Mesothelial cell of epicardium (in vitro differentiated cells): ENCODE measurements around the gene PANX2. TPM values are rescaled to one million over a fixed set of nuclear protein-coding genes. Genes with fewer than 3 reads are reported as not detected.

Experiments
- DNase-seq, 2 experiments: peaks; one replicate each; pipeline ENCODE4 v3.0.0; 2021; ENCODE audit warnings: low spot score in 2 of 2; ENCODE audit not compliant: unreplicated experiment in 2 of 2
- H3K27ac Mint-ChIP-seq: 2 replicates; pipeline ENCODE4 v1.8.0; 2021; ENCODE audit warnings: mixed read lengths
- H3K27me3 Mint-ChIP-seq: 2 replicates; pipeline ENCODE4 v1.8.0; 2021; ENCODE audit warnings: low read depth, mixed read lengths
- H3K36me3 Mint-ChIP-seq: 2 replicates; pipeline ENCODE4 v1.8.0; 2021; ENCODE audit warnings: mixed read lengths
- H3K4me1 Mint-ChIP-seq: 2 replicates; pipeline ENCODE4 v1.8.0; 2021; ENCODE audit warnings: mixed read lengths
- H3K4me3 Mint-ChIP-seq: 2 replicates; pipeline ENCODE4 v1.8.0; 2021; ENCODE audit warnings: mild to moderate bottlenecking, moderate library complexity, mixed read lengths
- H3K9me3 Mint-ChIP-seq: 2 replicates; pipeline ENCODE4 v1.8.0; 2021; ENCODE audit warnings: mixed read lengths
- CTCF ChIP-seq: fragments of 200-600 bp; sonication (generic); IDR thresholded peaks from one replicate; pipeline ENCODE4 v1.5.0; 2021; ENCODE audit warnings: antibody characterized with exemption; ENCODE audit not compliant: unreplicated experiment
- total RNA-seq: library from RNA; stranded (reverse); gene quantifications from 3 replicates; pipeline ENCODE4 v1.2.1, GENCODE V29; 2021

Gene PANX2
- total RNA-seq, 1 donor from 2014 or later: 7.0 TPM

GRCh38 chr22:50216055-50216683, 45.6 kb downstream of the PANX2 start:
- H3K4me3 Mint-ChIP-seq: no peak overlapping the region
- TF ChIP-seq CTCF: no peak
- no peak overlapping the region for H3K27ac Mint-ChIP-seq
- no peak for DNase-seq
- peaks cover 35% of the 10 kb centered on the region for H3K36me3 Mint-ChIP-seq
- H3K4me1 Mint-ChIP-seq: no peaks in the 10 kb centered on the region
- H3K27me3 Mint-ChIP-seq: no peaks in the 10 kb centered on the region
- no peaks in the 10 kb centered on the region for H3K9me3 Mint-ChIP-seq

DNA sequence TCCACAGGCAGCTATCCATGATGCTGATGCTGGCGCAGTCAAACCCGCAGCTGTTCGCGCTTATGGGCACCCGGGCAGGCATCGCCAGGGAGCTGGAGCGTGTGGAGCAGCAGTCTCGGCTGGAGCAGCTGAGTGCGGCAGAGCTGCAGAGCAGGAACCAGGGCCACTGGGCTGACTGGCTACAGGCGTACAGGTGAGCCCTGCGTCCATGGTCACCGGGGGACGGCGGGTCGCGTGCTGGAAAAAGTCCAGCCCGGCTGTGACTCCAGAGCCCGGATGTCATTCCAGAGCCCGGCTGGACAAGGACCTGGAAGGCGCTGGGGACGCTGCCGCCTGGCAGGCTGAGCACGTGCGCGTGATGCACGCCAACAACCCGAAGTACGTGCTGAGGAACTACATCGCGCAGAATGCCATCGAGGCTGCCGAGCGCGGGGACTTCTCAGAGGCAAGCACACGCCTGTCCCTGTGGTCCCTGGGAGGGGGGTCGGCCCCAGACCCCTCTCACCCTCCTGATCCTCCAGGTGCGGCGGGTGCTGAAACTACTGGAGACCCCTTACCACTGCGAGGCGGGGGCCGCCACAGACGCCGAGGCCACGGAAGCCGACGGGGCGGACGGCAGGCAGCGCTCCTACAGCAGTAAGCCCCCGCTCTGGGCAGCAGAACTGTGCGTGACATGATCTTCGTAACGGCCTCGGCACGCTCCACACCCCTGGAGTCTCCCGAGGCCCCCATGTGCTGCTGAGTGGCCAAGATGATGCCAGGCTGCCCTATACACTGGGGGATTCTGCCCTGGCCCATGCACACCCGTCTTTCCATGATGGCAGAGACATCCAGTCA, 46.4 kb downstream of the PANX2 start:
- H3K4me1 Mint-ChIP-seq: no peaks in the 10 kb centered on the region

DNA sequence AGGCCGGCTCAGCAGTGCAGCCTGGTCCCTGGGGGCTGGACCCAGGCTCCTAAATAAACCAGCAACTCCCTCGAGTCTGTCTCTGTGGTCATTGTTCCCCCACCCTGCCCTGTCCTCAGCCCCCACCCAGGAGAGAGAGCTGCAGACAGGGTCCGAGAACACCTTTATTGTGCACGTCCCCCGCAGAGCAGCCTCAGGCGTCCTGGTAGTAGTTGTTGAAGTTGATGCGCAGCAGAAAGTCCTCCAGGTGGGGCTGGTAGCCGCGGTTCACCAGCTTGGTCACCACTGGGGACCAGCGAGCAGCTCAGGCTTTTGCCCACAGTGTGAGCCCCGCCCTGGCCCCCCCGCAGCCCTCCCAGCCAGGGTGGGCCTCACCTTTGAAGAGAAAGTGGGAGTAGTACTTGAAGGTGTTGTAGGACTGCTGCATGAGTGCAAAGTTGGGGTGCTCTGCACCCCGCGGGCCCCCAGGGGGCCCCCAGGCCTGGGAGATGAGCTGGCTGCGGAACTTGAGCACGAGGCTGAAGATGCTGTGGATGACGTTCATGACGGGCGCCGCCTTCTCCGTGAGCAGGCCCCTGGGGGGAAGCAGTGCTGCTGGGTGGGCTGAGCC, 47.1 kb downstream of the PANX2 start:
- Mint-ChIP-seq H3K36me3 (peaks cover 25% of the 10 kb centered on the region), H3K27ac (no peak overlapping the region), H3K4me1 (no peaks in the 10 kb centered on the region), H3K27me3 (no peaks in the 10 kb centered on the region), H3K9me3 (no peaks in the 10 kb centered on the region), H3K4me3 (no peak overlapping the region)
- no peak for TF ChIP-seq CTCF
- no peak for DNase-seq

More for the DNA sequence above, 46.4 kb downstream of the PANX2 start:
- no peak for TF ChIP-seq CTCF
- no peak for DNase-seq
- no peaks in the 10 kb centered on the region for H3K9me3 Mint-ChIP-seq
- H3K27me3 Mint-ChIP-seq: no peaks in the 10 kb centered on the region
- no peak overlapping the region for H3K27ac Mint-ChIP-seq
- no peak overlapping the region for H3K4me3 Mint-ChIP-seq
- peaks cover 32% of the 10 kb centered on the region for H3K36me3 Mint-ChIP-seq

DNA sequence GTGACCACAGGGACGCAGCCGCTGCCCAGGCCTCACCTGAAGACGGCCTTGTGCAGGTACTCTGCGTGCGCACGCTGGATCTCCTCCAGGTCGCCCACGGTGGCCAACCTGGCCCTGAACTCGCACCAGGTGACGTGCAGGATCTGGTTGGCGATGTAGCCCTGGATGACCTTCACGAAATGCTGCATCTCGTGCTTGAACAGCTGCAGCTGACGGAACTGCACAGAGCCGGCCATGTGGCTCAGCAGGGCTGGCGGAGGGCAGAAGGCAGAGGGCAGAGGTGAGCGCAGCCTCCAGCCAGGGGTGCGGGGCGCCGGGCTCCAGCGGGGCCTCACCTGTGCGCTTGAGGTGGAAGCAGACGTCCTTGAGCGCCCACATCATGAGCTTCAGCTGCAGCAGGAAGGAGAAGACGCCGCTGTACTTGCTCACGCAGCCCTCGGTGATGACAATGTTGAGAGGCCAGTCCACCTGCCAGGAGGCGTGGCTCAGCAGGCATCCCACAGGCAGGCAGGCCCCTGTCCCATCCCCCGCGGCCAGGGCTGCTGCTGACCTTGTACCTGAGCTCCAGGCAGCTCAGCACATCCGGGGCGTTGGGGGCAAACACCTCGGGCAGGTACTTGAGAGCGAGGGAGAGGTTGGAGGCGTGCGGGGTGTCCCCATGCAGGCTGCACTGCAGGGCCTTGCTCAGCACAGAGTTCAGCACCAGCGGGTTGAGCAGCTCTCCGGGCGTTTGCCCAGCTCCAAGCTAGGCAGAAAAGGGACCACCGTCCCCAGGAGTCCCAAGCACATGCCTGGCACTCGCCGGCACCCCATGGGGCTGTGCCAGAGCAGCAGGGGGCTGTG, 47.8 kb downstream of the PANX2 start:
- H3K36me3 Mint-ChIP-seq: peaks cover 23% of the 10 kb centered on the region
- no peak for DNase-seq
- H3K27ac Mint-ChIP-seq: no peak overlapping the region
- no peak for TF ChIP-seq CTCF
- no peaks in the 10 kb centered on the region for H3K9me3 Mint-ChIP-seq
- no peaks in the 10 kb centered on the region for H3K27me3 Mint-ChIP-seq
- no peaks in the 10 kb centered on the region for H3K4me1 Mint-ChIP-seq
- H3K4me3 Mint-ChIP-seq: no peak overlapping the region

- H3K27ac Mint-ChIP-seq: no peak overlapping the region
- TF ChIP-seq CTCF: no peak
- no peaks in the 10 kb centered on the region for H3K4me1 Mint-ChIP-seq
- peaks cover 22% of the 10 kb centered on the region for H3K36me3 Mint-ChIP-seq
- no peaks in the 10 kb centered on the region for H3K27me3 Mint-ChIP-seq
- no peak overlapping the region for H3K4me3 Mint-ChIP-seq
- H3K9me3 Mint-ChIP-seq: no peaks in the 10 kb centered on the region
- DNase-seq: peak in 1 of 2 experiments; percentile 49
Observed at GRCh38 chr22:50218996-50219727, 48.6 kb downstream of the PANX2 start.
